GM21360 (cell line): ENCODE measurements around the gene BHLHE40.

Experiments
- ATAC-seq: cut with Tn5 transposase; IDR thresholded peaks from one replicate; pipeline ENCODE4 v1.9.1; 2021; ENCODE audit warnings: mild to moderate bottlenecking, moderate library complexity; ENCODE audit not compliant: unreplicated experiment

BHLHE40 gene

DNA sequence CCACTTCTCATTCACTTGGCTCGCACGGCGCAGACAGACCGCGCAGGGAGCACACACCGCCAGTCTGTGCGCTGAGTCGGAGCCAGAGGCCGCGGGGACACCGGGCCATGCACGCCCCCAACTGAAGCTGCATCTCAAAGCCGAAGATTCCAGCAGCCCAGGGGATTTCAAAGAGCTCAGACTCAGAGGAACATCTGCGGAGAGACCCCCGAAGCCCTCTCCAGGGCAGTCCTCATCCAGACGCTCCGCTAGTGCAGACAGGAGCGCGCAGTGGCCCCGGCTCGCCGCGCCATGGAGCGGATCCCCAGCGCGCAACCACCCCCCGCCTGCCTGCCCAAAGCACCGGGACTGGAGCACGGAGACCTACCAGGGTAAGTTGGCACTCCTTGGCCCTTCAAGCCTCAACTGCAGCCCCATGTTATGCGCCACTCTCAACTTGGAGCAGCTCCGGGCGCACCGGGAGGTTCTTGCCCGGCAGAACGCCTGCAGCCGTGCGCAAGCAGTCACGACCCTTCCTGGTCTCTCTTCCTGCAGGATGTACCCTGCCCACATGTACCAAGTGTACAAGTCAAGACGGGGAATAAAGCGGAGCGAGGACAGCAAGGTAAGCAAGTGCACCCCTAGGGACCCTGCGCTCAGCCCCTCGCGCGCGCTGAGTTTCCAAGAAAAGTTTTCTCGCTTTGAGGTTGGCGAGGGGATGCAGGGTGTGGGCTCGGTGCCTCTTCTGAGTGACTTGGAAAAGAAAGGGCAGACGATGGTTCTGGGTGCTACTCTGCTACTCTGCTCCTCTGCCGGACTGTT, at the start of gene BHLHE40:
Gene BHLHE40, plus strand, starts transcription at position 10 of the 801 bp plus-strand sequence. Its CDS starts 282 bp downstream, at position 292.
- peak; percentile 4 for ATAC-seq

DNA sequence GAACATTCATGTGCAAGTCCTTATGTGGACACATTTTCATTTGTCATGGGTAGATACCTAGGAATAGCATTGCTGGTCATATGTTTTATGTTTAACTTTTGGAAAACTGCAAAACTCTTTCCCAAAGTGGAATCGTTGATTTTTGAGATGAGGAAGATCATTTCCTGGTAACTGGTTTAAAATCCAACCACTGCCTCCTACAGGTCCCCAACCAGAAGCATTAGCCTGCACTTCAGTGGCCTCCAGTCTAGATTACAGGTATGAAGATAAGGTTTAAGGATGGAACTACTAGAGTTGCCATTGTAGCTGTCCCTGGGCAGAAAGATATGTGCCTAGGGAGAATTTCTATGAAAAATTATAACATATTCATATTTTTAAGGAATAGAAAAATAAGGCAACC, 48.7 kb upstream of the BHLHE40 start:
- no peak for ATAC-seq

GRCh38 chr3:4934050-4934449, 45.2 kb upstream of the BHLHE40 start:
- no peak for ATAC-seq

- ATAC-seq, result peak; percentile 81
These were observed 43.9 kb upstream of the BHLHE40 start for GRCh38 chr3:4935347-4935746.

DNA sequence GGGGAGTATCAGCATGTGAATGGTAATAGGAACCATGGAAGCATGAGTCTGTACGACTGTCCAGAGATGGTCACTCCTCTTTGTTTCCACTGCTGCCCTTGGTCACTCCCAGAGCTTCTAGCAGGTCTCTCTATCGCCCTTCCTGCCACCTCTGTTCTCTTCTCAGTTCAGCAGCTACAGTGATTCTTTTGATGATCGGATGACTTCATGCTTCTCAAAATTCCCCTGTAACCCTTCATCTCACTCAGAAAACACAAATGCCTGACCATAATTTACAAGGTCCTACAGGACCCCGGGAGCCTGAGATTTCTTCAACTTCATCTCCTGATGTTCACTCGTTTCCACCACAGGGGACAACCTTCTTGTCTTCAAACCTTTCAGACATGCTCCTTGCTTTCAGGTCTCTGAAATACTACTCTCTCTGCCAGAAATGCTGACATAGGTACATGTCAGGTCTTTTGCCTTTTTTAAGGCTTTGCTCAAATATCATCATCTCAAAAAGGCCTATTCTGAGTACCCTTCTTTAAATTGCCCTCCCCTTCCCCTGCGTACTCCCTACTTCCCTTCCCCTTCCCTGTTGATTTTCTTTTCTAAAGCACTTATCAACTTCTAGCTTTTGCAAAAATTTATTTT, 42.1 kb upstream of the BHLHE40 start:
- no peak for ATAC-seq

DNA sequence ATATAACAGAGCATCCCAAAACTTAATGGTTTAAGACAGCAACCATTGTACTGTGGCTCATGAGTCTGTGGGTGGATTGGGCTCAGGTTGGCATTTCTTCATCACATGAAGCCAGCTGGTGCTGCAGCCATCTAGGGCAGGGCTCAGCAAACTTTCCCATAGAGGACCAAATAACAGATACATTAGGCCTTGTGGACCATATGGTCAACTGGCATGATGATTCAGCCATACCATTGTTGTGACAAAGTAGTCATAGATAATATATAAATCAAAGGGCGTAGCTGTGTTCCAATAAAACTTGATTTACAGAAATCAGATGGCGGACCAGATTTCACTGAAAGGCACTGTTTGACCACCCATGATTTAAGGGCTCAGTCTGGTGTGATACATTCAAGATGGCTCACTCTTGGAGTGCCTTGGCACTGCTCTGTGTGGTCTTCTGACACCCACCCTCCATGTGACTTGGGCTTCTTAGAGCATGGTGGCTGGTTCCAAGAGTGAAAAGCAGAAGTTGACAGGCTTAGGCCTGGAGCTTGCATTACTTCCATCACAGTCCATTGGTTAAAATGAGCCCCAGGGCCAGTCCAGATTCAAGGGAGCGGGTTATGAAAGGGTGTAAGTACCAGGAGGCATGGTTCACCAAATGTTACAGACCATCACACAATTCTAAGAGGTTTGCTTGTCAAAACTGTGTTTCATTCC, 40.8 kb upstream of the BHLHE40 start:
- no peak for ATAC-seq

GRCh38 chr3:4939276-4939675, 40.0 kb upstream of the BHLHE40 start:
- no peak for ATAC-seq

GRCh38 chr3:4940985-4941384, 38.3 kb upstream of the BHLHE40 start:
- no peak for ATAC-seq

- ATAC-seq, result no peak
These were observed 35.7 kb upstream of the BHLHE40 start for GRCh38 chr3:4943549-4943948.

DNA sequence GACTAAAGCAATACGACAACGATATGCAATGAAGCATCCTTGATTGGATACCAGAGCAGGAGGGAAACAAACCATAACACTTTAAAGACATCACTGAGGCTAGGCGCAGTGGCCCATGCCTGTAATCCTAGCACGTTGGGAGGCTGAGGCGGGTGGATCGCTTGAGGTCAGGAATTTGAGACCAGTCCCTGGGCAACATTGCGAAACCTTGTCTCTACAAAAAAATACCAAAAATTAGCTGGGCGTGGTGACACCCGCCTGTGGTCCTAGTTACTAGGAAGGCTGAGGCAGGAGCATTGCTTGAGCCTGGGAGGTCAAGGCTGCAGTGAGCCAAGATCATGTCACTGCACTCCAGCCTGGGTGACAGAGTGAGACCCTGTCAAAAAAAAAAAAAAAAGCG, 33.9 kb upstream of the BHLHE40 start:
- no peak for ATAC-seq

DNA sequence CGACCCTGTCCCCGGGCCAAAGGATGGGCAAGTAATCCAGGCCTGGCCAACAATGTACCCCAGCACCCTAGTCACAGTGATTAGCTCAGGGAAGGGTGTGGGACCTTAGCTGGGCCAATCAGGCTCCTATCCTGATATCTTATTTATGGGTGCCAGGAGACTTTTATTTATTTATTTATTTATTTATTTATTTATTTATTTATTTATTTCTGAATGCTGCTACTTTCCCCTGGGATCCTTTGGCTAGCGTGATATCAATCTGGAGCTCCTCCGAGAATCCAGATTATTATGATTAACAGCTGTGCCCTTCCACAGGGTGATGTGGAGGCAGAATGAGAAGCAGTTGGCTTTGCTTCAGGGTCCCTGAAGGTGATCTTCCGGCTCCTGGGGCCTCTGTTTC, 32.2 kb upstream of the BHLHE40 start:
- no peak for ATAC-seq

DNA sequence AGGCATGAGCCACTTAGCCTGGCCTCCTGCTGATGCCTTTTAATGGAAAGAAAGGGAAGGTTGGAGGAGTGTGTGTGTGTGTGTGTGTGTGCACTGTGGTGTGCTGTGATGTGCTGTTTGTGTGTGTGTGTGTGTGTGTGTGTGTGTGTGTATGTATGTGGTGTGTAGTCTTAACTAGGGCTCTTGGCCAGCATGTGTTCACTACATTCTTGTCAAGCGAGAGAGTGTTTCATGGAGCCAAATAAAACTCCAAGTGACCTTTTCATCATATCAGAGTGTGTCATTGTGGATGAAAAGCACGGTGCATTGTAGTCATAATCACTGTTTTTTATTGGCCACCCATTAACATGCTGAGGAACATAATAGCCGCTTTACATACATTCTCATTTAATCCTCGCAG, 30.8 kb upstream of the BHLHE40 start:
- no peak for ATAC-seq

DNA sequence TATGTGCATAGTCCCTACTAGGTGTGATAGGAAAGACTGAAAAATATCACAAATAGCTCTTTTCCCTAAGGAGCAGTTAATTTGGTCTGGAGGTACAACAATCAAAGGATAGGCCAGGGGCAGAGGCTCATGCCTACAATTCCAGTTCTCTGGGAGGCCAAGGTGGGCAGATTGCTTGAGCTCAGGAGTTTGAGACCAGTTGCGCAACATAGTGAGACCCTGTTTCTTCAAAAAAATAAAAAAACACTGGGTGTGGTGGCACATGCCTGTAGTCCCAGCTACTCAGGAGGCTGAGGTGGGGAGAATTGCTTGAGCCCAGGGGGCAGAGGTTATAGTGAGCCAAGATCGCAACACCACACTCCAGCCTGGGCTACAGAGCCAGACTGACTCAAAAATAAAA, 30.2 kb upstream of the BHLHE40 start:
- ATAC-seq, result no peak

DNA sequence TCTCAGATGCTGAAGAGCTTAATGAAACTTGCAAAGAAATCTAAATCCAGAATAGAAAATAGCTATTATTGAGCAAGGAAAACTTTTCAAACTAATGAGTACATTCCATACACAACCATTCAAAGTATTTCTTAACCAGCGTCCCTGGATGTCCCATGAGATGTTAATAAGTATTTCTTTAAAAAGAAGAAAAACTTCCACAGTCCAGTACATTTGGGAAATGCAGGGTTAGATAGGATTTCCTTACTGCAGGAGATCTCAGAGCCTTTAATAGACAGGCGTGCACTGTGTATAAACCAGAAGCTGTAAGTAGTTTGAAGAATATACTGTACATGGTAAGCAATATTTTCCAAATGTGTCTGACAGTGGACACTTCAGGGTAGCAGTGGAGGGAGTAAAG, 29.6 kb upstream of the BHLHE40 start:
- no peak for ATAC-seq

- no peak for ATAC-seq
These were observed 28.9 kb upstream of the BHLHE40 start for GRCh38 chr3:4950351-4950784.

GRCh38 chr3:4950948-4951347, 28.3 kb upstream of the BHLHE40 start:
- ATAC-seq, result no peak

- no peak for ATAC-seq
These were observed 26.1 kb upstream of the BHLHE40 start for GRCh38 chr3:4953119-4953518.

GRCh38 chr3:4954256-4955000, 24.8 kb upstream of the BHLHE40 start:
- no peak for ATAC-seq

DNA sequence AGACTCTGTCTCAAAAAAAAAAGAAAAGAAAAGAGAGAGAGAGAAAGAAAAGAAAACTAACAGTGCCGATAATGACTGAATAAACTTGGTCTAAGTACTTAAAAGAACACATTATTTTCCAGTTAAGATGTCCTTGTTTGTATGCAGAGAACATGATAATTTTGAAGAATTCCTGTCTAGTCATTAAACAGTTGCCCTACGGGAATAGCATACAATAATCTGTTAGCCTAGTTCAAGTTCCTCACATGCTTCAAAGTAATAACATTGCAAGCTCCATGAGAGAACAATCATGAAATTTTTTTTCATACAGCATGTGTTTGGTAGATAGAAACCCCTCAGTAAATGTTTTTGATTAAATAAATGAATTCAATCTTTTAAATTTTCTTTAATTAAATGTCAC, 23.1 kb upstream of the BHLHE40 start:
- no peak for ATAC-seq

DNA sequence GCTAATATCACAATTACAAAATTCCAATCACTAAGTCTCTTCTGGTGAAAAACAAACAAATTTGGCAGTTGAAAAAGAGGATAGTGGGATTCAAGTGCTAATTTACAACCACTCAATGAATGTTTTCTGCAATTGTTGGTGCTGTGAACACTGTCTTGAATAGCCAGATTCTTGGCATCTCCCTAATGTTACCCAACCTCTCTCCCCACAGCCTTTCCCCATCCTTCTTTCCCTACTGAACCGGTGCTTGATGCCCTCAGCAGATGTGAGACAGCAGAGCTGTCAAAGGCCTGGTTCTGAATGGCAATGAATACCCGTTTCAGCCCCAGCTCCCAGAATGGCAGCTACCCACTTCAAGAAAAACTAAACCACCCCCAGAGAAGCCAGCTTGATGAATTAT, 22.5 kb upstream of the BHLHE40 start:
- ATAC-seq, result no peak

DNA sequence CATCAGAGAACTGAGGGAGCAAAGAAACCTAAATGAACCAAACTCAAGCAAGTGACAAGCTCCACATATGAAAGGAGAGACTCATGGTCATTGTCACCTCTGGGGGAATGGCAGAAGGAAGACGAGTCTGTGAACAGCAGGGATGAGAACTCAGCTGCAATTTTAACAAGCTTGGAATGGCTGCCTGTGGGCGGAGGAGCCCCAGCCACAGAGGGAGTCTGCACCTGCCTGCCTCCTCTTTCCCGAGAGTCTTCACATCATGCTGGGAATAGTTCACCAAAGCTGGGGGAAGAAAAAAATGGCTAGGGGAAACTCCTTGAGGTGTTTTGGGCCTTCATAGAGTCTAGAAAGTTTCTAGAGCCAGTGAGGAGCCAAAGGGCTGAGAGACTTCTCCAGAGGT, 21.3 kb upstream of the BHLHE40 start:
- no peak for ATAC-seq
